Gastroesophageal sphincter (tissue), 4 donors: Measurements from ENCODE around the gene MAGEB17. TPM values are rescaled to one million over a fixed set of nuclear protein-coding genes. Genes with fewer than 3 reads are reported as not detected.
"Not testable (repeated sequence)": the region's sequence is repeated elsewhere in the genome, so short reads cannot be mapped to it uniquely, and the experiment has no call there.

ENCODE experiments used
- ATAC-seq: fragments of 150-250 bp; one replicate; pipeline ENCODE4 v1.9.1; 2016; ENCODE audit warnings: mild to moderate bottlenecking, moderate library complexity
- H3K27ac ChIP-seq, 4 donors: fragments of 200-600 bp; sonication (generic) in 3 of 4; 1 replicate in 3 of 4; 2 replicates in 1 of 4; pipeline ENCODE4 v1.5.1; 2016 to 2019
- H3K27me3 ChIP-seq: fragments of 200-600 bp; sonication (generic); one replicate; pipeline ENCODE4 v1.5.1; 2019
- H3K36me3 ChIP-seq, 2 donors: fragments of 200-600 bp; sonication (generic); one replicate each; pipeline ENCODE4 v1.5.1; 2019; ENCODE audit warnings: control low read depth in 1 of 2
- H3K4me1 ChIP-seq, 3 donors: fragments of 200-600 bp; sonication (generic); 1 replicate in 2 of 3; 2 replicates in 1 of 3; pipeline ENCODE4 v1.5.1; 2016 to 2019; ENCODE audit warnings: control low read depth in 2 of 3
- H3K4me3 ChIP-seq, 2 donors: fragments of 200-600 bp; sonication (generic); one replicate each; pipeline ENCODE4 v1.5.1; 2019; ENCODE audit warnings: mild to moderate bottlenecking in 1 of 2, moderate library complexity in 1 of 2
- H3K9me3 ChIP-seq, 3 donors: fragments of 200-600 bp; sonication (generic); one replicate each; pipeline ENCODE4 v1.5.1; 2017 to 2019; ENCODE audit warnings: control low read depth in 2 of 3
- EP300 ChIP-seq: sonication (generic); formaldehyde crosslinking; IDR thresholded peaks from one replicate; pipeline ENCODE4 v1.6.1; 2017; ENCODE audit warnings: antibody characterized with exemption, mild to moderate bottlenecking
- POLR2A ChIP-seq, 2 donors: fragments of 450-650 bp; IDR thresholded peaks; one replicate each; pipeline ENCODE4 v1.6.1; 2017; ENCODE audit warnings: antibody characterized with exemption in 2 of 2, mild to moderate bottlenecking in 2 of 2, moderate library complexity in 1 of 2
- POLR2AphosphoS5 ChIP-seq: sonication (generic); formaldehyde crosslinking; IDR thresholded peaks from one replicate; pipeline ENCODE4 v1.6.1; 2017; ENCODE audit warnings: antibody characterized with exemption
- WGBS, 2 donors: methylation state at CpG; one replicate each; pipeline ENCODE4 v1.1.5; 2018; ENCODE audit warnings: low coverage in 1 of 2; 5-methylcytosine and 5-hydroxymethylcytosine counted together
- total RNA-seq, 4 donors: library from RNA; depleted of rRNA; stranded (reverse); fragments of >200 nt; gene quantifications; one replicate each; pipeline ENCODE4 v1.1.0, GENCODE V29; 2016
- TF ChIP-seq, protein P1 (sequence below), 4 experiments: fragments of 200-600 bp in 2 of 4; fragments of 450-650 bp in 2 of 4; sonication (generic) in 1 of 4; IDR thresholded peaks; one replicate each; pipeline ENCODE4 v1.5.1; 2017 to 2019; ENCODE audit warnings: antibody characterized with exemption in 4 of 4, mild to moderate bottlenecking in 2 of 4, moderate library complexity in 2 of 4

Gene MAGEB17
- total RNA-seq, 4 donors from 2014 or later: 1.4 to 2.4 (median 1.9) TPM; not detected in 1

DNA sequence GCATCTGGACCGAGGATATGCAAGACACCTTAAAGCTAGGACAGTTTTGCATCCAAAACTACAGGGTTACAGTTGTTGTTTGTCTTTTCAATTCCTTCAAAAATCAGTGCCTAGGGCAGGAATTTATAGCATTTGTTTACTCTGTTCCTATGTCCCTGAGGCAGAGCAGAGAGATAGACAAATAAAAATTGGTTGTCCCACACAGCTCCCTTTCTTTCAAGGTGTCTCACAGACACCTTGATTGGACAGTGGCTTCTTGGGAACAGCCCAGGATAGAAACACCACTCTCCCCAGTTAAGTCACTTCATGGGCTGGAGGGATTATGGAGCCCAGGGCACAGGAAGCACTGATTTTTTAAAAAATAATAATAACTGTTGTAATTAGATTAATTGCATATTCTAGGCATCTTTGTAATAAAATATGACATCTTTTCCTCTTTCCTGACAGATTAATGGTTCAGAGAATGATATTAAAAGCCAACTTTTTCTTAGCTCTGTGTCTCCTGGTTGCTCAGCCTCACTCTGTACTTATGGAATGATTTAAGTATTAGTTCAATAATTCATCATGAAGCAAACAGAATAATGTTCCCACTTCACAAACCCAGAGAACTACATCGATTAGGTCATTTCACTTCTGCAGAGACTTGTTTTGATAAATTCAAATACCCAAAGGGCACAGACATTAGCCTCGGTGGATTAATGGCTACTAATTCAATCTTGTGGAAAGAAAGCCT is 8.2 kb downstream of the MAGEB17 start:
- Histone ChIP-seq H3K36me3 (no peaks in the 10 kb centered on the region), H3K9me3 (no peaks in the 10 kb centered on the region), H3K27me3 (no peaks in the 10 kb centered on the region), H3K27ac (no peak overlapping the region), H3K4me3 (no peak overlapping the region), H3K4me1 (no peaks in the 10 kb centered on the region)
- no peak for TF ChIP-seq POLR2A (IDR thresholded peaks at IDR 0.05)
- TF ChIP-seq, protein P1, sequence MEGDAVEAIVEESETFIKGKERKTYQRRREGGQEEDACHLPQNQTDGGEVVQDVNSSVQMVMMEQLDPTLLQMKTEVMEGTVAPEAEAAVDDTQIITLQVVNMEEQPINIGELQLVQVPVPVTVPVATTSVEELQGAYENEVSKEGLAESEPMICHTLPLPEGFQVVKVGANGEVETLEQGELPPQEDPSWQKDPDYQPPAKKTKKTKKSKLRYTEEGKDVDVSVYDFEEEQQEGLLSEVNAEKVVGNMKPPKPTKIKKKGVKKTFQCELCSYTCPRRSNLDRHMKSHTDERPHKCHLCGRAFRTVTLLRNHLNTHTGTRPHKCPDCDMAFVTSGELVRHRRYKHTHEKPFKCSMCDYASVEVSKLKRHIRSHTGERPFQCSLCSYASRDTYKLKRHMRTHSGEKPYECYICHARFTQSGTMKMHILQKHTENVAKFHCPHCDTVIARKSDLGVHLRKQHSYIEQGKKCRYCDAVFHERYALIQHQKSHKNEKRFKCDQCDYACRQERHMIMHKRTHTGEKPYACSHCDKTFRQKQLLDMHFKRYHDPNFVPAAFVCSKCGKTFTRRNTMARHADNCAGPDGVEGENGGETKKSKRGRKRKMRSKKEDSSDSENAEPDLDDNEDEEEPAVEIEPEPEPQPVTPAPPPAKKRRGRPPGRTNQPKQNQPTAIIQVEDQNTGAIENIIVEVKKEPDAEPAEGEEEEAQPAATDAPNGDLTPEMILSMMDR (IDR thresholded peaks at IDR 0.05): no peak
- TF ChIP-seq EP300: no peak
- no peak for TF ChIP-seq POLR2AphosphoS5
- 50 to 92% methylated on average over 2 to 3 of the region's 3 CpGs for WGBS, 2 donors
- no peak for ATAC-seq

DNA sequence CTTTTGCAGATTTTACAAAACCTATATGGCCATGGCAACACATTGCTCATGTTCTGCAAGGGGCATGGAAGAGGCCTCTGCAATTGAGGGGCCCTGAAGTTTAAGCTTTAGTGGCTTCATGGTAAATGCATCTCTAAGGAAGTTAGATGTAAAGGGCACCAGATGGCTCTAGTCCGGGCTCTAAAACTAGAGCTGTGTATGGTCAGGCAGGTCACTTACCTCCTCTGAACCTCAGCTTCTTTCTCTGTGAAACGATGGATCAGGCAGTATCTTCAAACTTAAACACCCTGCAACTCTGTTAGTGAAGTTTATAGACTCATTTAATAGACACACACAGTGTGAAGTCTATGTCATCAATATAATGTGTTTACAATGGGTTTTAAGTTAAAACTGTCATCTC is 10.0 kb downstream of the MAGEB17 start:
- H3K4me1 ChIP-seq: no peaks in the 10 kb centered on the region
- 7 to 43% methylated on average over 1 to 2 of the region's 2 CpGs for WGBS, 2 donors
- H3K9me3 ChIP-seq: no peaks in the 10 kb centered on the region
- TF ChIP-seq EP300: no peak
- TF ChIP-seq POLR2AphosphoS5: no peak
- TF ChIP-seq POLR2A (IDR thresholded peaks at IDR 0.05): no peak
- TF ChIP-seq, protein P1 (IDR thresholded peaks at IDR 0.05): no peak
- ATAC-seq: no peak
- no peak overlapping the region for H3K4me3 ChIP-seq
- no peaks in the 10 kb centered on the region for H3K27me3 ChIP-seq
- H3K36me3 ChIP-seq: no peaks in the 10 kb centered on the region
- no peak overlapping the region for H3K27ac ChIP-seq

DNA sequence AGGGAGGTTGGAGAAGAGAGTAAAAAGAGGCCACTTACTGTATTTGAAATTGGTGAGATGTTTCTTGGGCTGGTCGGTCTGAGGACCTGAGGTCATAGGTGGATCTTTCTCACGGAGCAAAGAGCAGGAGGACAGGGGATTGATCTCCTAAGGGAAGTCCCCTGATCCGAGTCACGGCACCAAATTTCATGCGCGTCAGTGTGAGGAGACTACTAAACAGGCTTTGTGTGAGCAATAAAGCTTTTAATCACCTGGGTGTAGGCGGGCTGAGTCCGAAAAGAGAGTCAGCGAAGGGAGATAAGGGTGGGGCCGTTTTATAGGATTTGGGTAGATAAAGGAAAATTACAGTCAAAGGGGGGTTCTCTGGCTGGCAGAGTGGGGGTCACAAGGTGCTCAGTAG is 16.6 kb downstream of the MAGEB17 start:
- not testable (repeated sequence) for H3K27me3 ChIP-seq, H3K9me3 ChIP-seq, H3K36me3 ChIP-seq, ATAC-seq, H3K4me3 ChIP-seq, H3K4me1 ChIP-seq, H3K27ac ChIP-seq
- WGBS, 2 donors: 96% methylated on average over 4 of the region's 10 CpGs

DNA sequence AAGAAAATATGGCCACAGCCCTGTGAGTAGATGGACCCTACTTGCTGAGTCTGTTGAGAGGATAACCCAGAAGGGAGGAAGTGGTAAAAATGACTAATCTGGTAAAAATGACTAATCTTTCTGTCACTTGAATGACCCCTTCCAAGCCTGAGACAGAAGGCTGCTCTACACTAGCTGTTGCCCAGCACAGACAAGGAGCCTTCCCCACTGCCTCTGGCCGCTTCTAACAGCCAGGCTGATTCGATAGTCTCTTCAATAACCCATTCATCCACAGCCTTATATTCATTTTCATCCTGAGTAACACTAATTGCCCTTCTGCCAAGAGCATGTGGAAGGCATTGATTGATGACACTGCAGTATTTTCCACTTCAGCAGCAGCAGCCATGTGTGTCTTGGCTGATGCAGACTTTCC is 18.4 kb downstream of the MAGEB17 start:
- H3K4me3 ChIP-seq: no peak overlapping the region
- TF ChIP-seq POLR2AphosphoS5: no peak
- no peak for TF ChIP-seq EP300
- TF ChIP-seq, protein P1 (IDR thresholded peaks at IDR 0.05): no peak
- TF ChIP-seq POLR2A (IDR thresholded peaks at IDR 0.05): no peak
- no peaks in the 10 kb centered on the region for H3K4me1 ChIP-seq
- H3K27ac ChIP-seq: no peak overlapping the region
- no peaks in the 10 kb centered on the region for H3K27me3 ChIP-seq
- no peaks in the 10 kb centered on the region for H3K9me3 ChIP-seq
- H3K36me3 ChIP-seq: no peaks in the 10 kb centered on the region
- ATAC-seq: no peak
- WGBS, 2 donors: 20 to 25% methylated on average over 1 to 2 of the region's 2 CpGs

DNA sequence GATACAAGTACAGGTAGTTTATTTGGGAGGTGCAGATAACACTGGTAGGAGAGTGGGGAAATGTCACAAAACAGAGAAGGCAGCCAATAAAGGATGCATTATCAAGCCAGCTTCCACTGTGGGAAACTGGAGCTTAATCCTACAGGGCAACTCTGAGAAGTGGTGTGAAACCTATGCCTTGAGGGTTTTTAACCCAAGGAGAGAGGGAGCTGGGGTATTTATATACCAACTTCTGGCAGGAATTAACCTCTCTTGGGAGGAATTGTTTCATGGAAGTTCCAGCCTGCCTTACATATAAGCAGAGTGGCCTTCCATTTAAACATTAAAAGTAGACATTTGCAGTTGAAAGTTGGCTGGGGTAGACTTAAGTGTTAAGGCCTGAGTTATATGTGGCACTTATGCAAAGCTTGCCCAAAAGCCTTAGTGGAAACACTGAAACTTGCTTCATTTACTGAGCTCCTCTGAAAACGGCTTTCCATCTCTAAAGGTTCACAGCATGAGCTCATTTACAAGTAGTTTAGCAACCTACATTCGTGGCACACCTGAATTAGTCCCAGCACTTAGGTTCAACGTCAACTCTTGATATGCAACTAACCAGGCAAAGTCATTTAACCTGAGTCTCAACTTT is 19.2 kb downstream of the MAGEB17 start:
- Histone ChIP-seq H3K4me3 (no peak overlapping the region), H3K9me3 (no peaks in the 10 kb centered on the region), H3K36me3 (no peaks in the 10 kb centered on the region), H3K27me3 (no peaks in the 10 kb centered on the region), H3K27ac (no peak overlapping the region), H3K4me1 (no peaks in the 10 kb centered on the region)
- no peak for TF ChIP-seq POLR2AphosphoS5
- no peak for TF ChIP-seq POLR2A (IDR thresholded peaks at IDR 0.05)
- TF ChIP-seq, protein P1 (IDR thresholded peaks at IDR 0.05): no peak
- no peak for TF ChIP-seq EP300
- ATAC-seq: no peak
- 47% methylated on average over 2 of the region's 3 CpGs; no CpG with 5 or more reads in 1 of the 2 donors for WGBS, 2 donors
